GM21723 (cell line): ENCODE results near the gene NPLOC4.

Source experiments
- ATAC-seq: cut with Tn5 transposase; IDR thresholded peaks from one replicate; pipeline ENCODE4 v1.9.1; 2021; ENCODE audit warnings: mild to moderate bottlenecking, moderate library complexity; ENCODE audit not compliant: unreplicated experiment

Gene NPLOC4

DNA sequence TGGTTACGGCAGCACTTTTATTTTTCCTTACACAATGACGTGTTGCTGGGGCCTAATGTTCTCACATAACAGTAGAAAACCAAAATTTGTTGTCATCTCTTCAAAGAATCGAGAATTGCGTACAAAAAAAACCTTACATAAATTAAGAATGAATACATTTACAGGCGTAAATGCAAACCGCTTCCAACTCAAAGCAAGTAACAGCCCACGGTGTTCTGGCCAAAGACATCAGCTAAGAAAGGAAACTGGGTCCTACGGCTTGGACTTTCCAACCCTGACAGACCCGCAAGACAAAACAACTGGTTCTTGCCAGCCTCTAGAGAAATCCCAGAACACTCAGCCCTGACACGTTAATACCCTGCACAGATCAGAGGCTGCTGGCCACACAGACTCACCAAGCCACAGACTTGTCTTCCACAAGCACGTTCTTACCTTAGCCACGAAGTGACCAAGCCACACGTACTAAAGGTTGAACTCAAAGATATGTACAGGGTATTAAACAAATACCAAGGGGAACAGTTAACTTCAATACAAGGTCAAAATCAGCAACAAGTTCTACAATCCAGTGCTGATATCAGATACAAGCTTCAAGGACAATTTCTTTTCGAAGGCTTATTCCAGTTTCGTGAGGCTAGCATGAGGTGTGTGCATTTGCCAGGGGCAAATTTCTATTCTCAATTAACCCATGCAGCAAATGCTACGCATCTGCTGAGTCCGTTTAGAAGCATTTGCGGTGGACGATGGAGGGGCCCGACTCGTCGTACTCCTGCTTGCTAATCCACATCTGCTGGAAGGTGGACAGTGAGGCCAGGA is 126.7 kb downstream of the NPLOC4 start:
- ATAC-seq = no peak

DNA sequence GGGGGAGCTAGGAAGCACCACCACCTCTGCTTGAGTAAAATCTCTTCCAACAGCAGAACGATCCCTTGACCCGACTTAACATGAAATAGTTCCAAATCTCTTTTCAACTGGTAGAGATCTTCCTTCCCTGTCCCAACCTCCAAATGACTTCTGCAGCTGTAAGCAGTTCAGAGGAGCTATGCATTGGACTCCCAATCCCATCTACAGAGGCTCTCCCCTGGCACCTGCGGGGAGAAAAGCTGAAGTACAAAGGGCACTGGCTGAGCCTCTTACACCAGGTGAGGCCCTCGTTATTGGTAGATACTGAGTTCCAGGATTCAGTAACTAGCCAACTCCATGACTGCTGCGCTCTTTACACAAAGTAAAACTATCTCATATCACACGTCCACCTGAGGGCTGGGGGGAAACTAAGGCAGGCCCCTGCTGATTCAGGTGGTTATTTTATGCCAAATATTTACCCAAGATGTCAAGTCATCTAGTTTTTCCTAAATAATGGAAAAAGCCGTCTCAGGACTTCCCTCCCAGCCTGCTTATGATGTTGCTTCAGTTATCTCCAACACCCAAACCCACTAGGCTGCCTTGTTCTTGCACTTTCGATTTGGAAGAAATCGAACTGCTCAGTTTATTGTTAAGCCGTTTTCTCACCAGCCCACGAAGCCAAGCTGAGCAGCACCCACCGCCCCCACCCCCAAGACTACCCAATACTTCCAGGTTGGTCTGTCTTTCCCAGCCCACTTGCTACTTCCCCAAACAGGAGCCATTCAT is 127.5 kb downstream of the NPLOC4 start:
- no peak for ATAC-seq

DNA sequence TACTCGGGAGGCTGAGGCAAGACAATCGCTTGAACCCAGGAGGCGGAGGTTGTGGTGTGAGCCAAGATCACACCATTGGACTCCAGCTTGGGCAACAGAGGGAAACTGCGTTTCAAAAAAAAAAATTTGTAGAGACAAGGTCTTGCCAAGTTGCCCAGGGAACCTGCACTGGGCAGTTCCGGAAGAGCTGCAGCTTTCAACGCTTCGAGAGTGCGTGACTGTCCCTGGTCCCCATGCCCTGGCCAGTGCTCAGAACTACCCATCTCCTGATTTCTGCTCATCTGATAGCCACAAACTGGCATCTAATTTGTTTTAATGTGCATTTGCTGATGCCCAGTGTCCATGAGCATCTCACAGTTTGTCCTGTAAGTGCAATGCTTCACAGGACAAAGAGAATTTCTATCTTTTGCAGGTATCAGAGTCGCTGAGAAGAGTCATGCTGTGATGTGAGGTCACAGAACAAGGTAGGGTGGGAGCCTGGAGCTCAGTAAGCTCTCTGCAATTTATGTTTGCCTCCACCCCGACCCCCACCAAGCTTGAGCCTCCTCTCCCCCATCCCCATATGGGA is 128.2 kb downstream of the NPLOC4 start:
- no peak for ATAC-seq
